H1 (cell line): ENCODE data around the gene ACTR6. TPM values are rescaled to one million over a fixed set of nuclear protein-coding genes. Genes with fewer than 3 reads are reported as not detected.

Experiments
- CTCF ChIA-PET: fragments of 300-600 bp; sonication (Branson Sonifier 250); formaldehyde crosslinking; loops from one replicate; lab custom pipeline; 2021; ENCODE audit not compliant: partially characterized antibody; lab: Charles Lee
- POLR2A ChIA-PET: fragments of 300-600 bp; sonication (Branson Sonifier 250); formaldehyde crosslinking; loops from one replicate; lab custom pipeline; 2021; ENCODE audit warnings: inconsistent platforms; ENCODE audit not compliant: partially characterized antibody; lab: Charles Lee
- DNase-seq, 2 experiments: peaks; one replicate each; pipeline versions ENCODE4 v3.0.0 to v3.0.0-alpha.2; 2010 to 2022; ENCODE audit warnings: low spot score in 2 of 2, low read depth in 1 of 2, mixed read lengths in 1 of 2
- FAIRE-seq: peaks from 2 replicates; lab custom pipeline; 2011; peaks lifted over from hg19 to GRCh38; lab: Jason Lieb, UNC
- H2AFZ ChIP-seq: 2 replicates; pipeline ENCODE4 v1.8.1; 2012; ENCODE audit warnings: low read length, inconsistent platforms
- H2AK5ac ChIP-seq: 2 replicates; pipeline ENCODE4 v1.6.1; 2013; ENCODE audit warnings: low read depth, low read length
- H2BK120ac ChIP-seq: replicated peaks from 2 replicates; pipeline ENCODE3; 2013; ENCODE audit warnings: low read depth, low read length, inconsistent platforms
- H2BK12ac ChIP-seq: 2 replicates; pipeline ENCODE4 v1.6.1; 2013; ENCODE audit warnings: low read depth, low read length
- H2BK15ac ChIP-seq: 2 replicates; pipeline ENCODE4 v1.6.1; 2013; ENCODE audit warnings: low read length
- H2BK20ac ChIP-seq: 2 replicates; pipeline ENCODE4 v1.6.1; 2013; ENCODE audit warnings: low read length
- H2BK5ac ChIP-seq: 2 replicates; pipeline ENCODE4 v1.6.1; 2013; ENCODE audit warnings: low read depth, low read length
- H3K14ac ChIP-seq: 2 replicates; pipeline ENCODE4 v1.6.1; 2013; ENCODE audit warnings: inconsistent platforms; ENCODE audit not compliant: insufficient read length
- H3K18ac ChIP-seq: 2 replicates; pipeline ENCODE4 v1.6.1; 2013; ENCODE audit warnings: low read length; ENCODE audit errors: extremely low read depth
- H3K23ac ChIP-seq: 2 replicates; pipeline ENCODE4 v1.6.1; 2013; ENCODE audit warnings: inconsistent platforms; ENCODE audit not compliant: insufficient read length
- H3K23me2 ChIP-seq: 2 replicates; pipeline ENCODE4 v1.6.1; 2013; ENCODE audit warnings: low read depth, low read length
- H3K27ac ChIP-seq: 2 replicates; pipeline ENCODE4 v1.6.1; 2011; ENCODE audit warnings: low read depth, low read length, inconsistent platforms
- H3K27me3 ChIP-seq, 4 experiments: replicated peaks in 1 of 4; 1 replicate in 1 of 4; 2 replicates in 3 of 4; pipeline versions ENCODE4 v1.6.1 to v1.8.1; 2011 to 2013; ENCODE audit warnings: low read length in 3 of 4, mild to moderate bottlenecking in 3 of 4, inconsistent platforms in 2 of 4, mixed read lengths in 2 of 4, moderate library complexity in 1 of 4; ENCODE audit not compliant: control insufficient read depth in 3 of 4, insufficient read depth in 3 of 4; ENCODE audit errors: extremely low read depth in 1 of 4
- H3K36me3 ChIP-seq, 4 experiments: 2 replicates each; pipeline versions ENCODE4 v1.6.1 to v1.8.1; 2011 to 2013; ENCODE audit warnings: mild to moderate bottlenecking in 4 of 4, low read length in 3 of 4, moderate library complexity in 2 of 4, control low read depth in 1 of 4, inconsistent platforms in 1 of 4; ENCODE audit not compliant: insufficient read depth in 4 of 4, control insufficient read depth in 2 of 4
- H3K4ac ChIP-seq: replicated peaks from 2 replicates; pipeline ENCODE3; 2013; ENCODE audit warnings: low read length, low read depth, mixed read lengths, inconsistent platforms; ENCODE audit not compliant: insufficient read length
- H3K4me1 ChIP-seq, 4 experiments: replicated peaks in 1 of 4; 1 replicate in 1 of 4; 2 replicates in 3 of 4; pipeline versions ENCODE4 v1.6.1 to v1.8.1; 2011 to 2013; ENCODE audit warnings: low read length in 3 of 4, inconsistent platforms in 2 of 4, mixed read lengths in 1 of 4; ENCODE audit not compliant: insufficient read depth in 4 of 4, control insufficient read depth in 3 of 4
- H3K4me2 ChIP-seq, 2 experiments: 2 replicates each; pipeline versions ENCODE4 v1.6.1 to v1.8.1; 2011 to 2013; ENCODE audit warnings: low read depth in 2 of 2, low read length in 2 of 2, control low read depth in 1 of 2, inconsistent platforms in 1 of 2, mild to moderate bottlenecking in 1 of 2; ENCODE audit not compliant: insufficient read depth in 1 of 2
- H3K4me3 ChIP-seq, 4 experiments: fragments of 200-600, 300-600 bp in 1 of 4; sonication (generic), shearing (Covaris generic), sonication (Bioruptor Twin) in 1 of 4; 2 replicates each; pipeline versions ENCODE4 v1.5.1 to v1.8.1; 2011 to 2016; ENCODE audit warnings: low read length in 4 of 4, low read depth in 3 of 4, control low read depth in 2 of 4, inconsistent platforms in 2 of 4, mild to moderate bottlenecking in 2 of 4, mixed read lengths in 1 of 4, moderate library complexity in 1 of 4; ENCODE audit not compliant: insufficient read depth in 2 of 4; ENCODE audit errors: extremely low read depth in 1 of 4
- H3K56ac ChIP-seq: replicated peaks from 2 replicates; pipeline ENCODE3; 2013; ENCODE audit warnings: low read depth, mild to moderate bottlenecking, mixed read lengths, low read length, inconsistent platforms; ENCODE audit not compliant: insufficient read length
- H3K79me1 ChIP-seq: 2 replicates; pipeline ENCODE4 v1.6.1; 2013; ENCODE audit warnings: low read depth, low read length, control low read depth
- H3K79me2 ChIP-seq, 2 experiments: 2 replicates each; pipeline versions ENCODE4 v1.6.1 to v1.8.1; 2012 to 2013; ENCODE audit warnings: low read length in 2 of 2, mild to moderate bottlenecking in 2 of 2, inconsistent platforms in 1 of 2; ENCODE audit not compliant: insufficient read depth in 2 of 2, control insufficient read depth in 1 of 2
- H3K9ac ChIP-seq, 4 experiments: replicated peaks in 1 of 4; 1 replicate in 1 of 4; 2 replicates in 3 of 4; pipeline versions ENCODE4 v1.6.1 to v1.8.1; 2011 to 2013; ENCODE audit warnings: low read depth in 3 of 4, low read length in 3 of 4, control low read depth in 2 of 4, mild to moderate bottlenecking in 2 of 4, moderate library complexity in 2 of 4, inconsistent platforms in 1 of 4; ENCODE audit errors: extremely low read depth in 1 of 4
- H3K9me3 ChIP-seq, 2 experiments: 2 replicates each; pipeline versions ENCODE4 v1.6.1 to v1.8.1; 2012 to 2013; ENCODE audit warnings: mild to moderate bottlenecking in 2 of 2, moderate library complexity in 2 of 2, control low read depth in 1 of 2, inconsistent platforms in 1 of 2, low read depth in 1 of 2, low read length in 1 of 2, mixed read lengths in 1 of 2; ENCODE audit not compliant: insufficient read depth in 2 of 2
- H4K20me1 ChIP-seq, 2 experiments: replicated peaks in 1 of 2; 2 replicates each; pipeline versions ENCODE3 to v1.8.1; 2011 to 2013; ENCODE audit warnings: inconsistent platforms in 2 of 2, low read length in 2 of 2, mild to moderate bottlenecking in 1 of 2; ENCODE audit not compliant: insufficient read depth in 2 of 2, control insufficient read depth in 1 of 2
- H4K5ac ChIP-seq: 2 replicates; pipeline ENCODE4 v1.6.1; 2013; ENCODE audit warnings: low read length, low read depth, mixed read lengths, inconsistent platforms; ENCODE audit not compliant: insufficient read length
- H4K8ac ChIP-seq: 2 replicates; pipeline ENCODE4 v1.8.0; 2013; ENCODE audit warnings: mild to moderate bottlenecking, moderate library complexity, low read length, inconsistent platforms; ENCODE audit not compliant: insufficient read depth; ENCODE audit errors: extremely low read depth
- H4K91ac ChIP-seq: replicated peaks from 2 replicates; pipeline ENCODE3; 2013; ENCODE audit warnings: low read length, mixed read lengths, inconsistent platforms; ENCODE audit not compliant: insufficient read length
- ATF2 ChIP-seq: IDR thresholded peaks from 2 replicates; pipeline ENCODE4 v1.6.1; 2012; ENCODE audit warnings: low read length, inconsistent platforms
- BRCA1 ChIP-seq: IDR thresholded peaks from 2 replicates; pipeline ENCODE4 v1.6.1; 2012; ENCODE audit warnings: low read depth, low read length, improper control_type of control experiment
- CBX5 ChIP-seq: fragments of 300-800, 300-1000 bp; sonication (generic); IDR thresholded peaks from 2 replicates; pipeline ENCODE4 v1.7.1; 2016; ENCODE audit warnings: antibody characterized with exemption, low read length, low read depth
- CHD2 ChIP-seq: IDR thresholded peaks from 2 replicates; pipeline ENCODE4 v1.6.1; 2012; ENCODE audit warnings: low read length, improper control_type of control experiment
- EP300 ChIP-seq, 2 experiments: IDR thresholded peaks; 1 replicate in 1 of 2; 2 replicates in 1 of 2; pipeline ENCODE4 v1.6.1; 2011 to 2012; ENCODE audit warnings: low read depth in 2 of 2, low read length in 2 of 2, mild to moderate bottlenecking in 2 of 2, borderline replicate concordance in 1 of 2, inconsistent platforms in 1 of 2, moderate library complexity in 1 of 2
- JUN ChIP-seq: IDR thresholded peaks from 2 replicates; pipeline ENCODE4 v1.6.1; 2011; ENCODE audit warnings: low read depth, mild to moderate bottlenecking, improper control_type of control experiment, low read length
- JUND ChIP-seq: IDR thresholded peaks from 2 replicates; pipeline ENCODE4 v1.6.1; 2011; ENCODE audit warnings: mild to moderate bottlenecking, improper control_type of control experiment, low read length
- MAFK ChIP-seq: IDR thresholded peaks from 2 replicates; pipeline ENCODE4 v1.6.1; 2012; ENCODE audit warnings: low read depth, mild to moderate bottlenecking, improper control_type of control experiment, low read length
- RXRA ChIP-seq: IDR thresholded peaks from 2 replicates; pipeline ENCODE4 v1.6.1; 2011; ENCODE audit warnings: low read depth, mild to moderate bottlenecking, low read length, moderate library complexity; ENCODE audit not compliant: insufficient read depth
- SIRT6 ChIP-seq: IDR thresholded peaks from one replicate; pipeline ENCODE4 v1.7.1; 2012; ENCODE audit warnings: low read length, inconsistent platforms
- SP2 ChIP-seq: IDR thresholded peaks from 2 replicates; pipeline ENCODE4 v1.6.1; 2012; ENCODE audit warnings: mild to moderate bottlenecking, low read length, inconsistent platforms
- SP4 ChIP-seq: IDR thresholded peaks from 2 replicates; pipeline ENCODE4 v1.6.1; 2012; ENCODE audit warnings: low read length, inconsistent platforms
- SRF ChIP-seq: IDR thresholded peaks from 2 replicates; pipeline ENCODE4 v1.6.1; 2011; ENCODE audit warnings: mild to moderate bottlenecking, low read depth, low read length, moderate library complexity
- WGBS, 2 experiments: shearing (Covaris generic) in 1 of 2; methylation state at CpG; one replicate each; pipeline versions ENCODE4 v1.1.6 to v1.1.7; 2013 to 2015; ENCODE audit warnings: low lambda C conversion rate in 2 of 2, mixed read lengths in 2 of 2, inconsistent platforms in 1 of 2, low coverage in 1 of 2, missing lambda C conversion rate in 1 of 2; ENCODE audit not compliant: insufficient replicate concordance in 2 of 2, insufficient coverage in 1 of 2, insufficient read length in 1 of 2; ENCODE audit errors: extremely low coverage in 1 of 2, missing lambda C conversion rate in 1 of 2; 5-methylcytosine and 5-hydroxymethylcytosine counted together
- polyA plus RNA-seq, 7 experiments: library from polyadenylated mRNA; depleted of rRNA in 3 of 7; stranded (reverse) in 5 of 7; unstranded in 2 of 7; fragments of >200 nt in 5 of 7; fragments of 200-250 nt in 2 of 7; gene quantifications; 1 replicate in 5 of 7; 2 replicates in 1 of 7; 4 replicates in 1 of 7; pipeline versions ENCODE4 v1.2.1 to v1.2.3, GENCODE V29; 2011 to 2013; ENCODE audit warnings: missing spikeins in 2 of 7, mixed read lengths in 2 of 7
- total RNA-seq: library from RNA; stranded (reverse); fragmentation: NEBNext Ultra II Directional; extraction: Animal tissue kit (Norgen Biotek cat#: 25700); gene quantifications from 2 replicates; pipeline ENCODE4 v1.2.1, GENCODE V29; 2021

ACTR6 gene
- total and polyA plus RNA-seq, 2 of the 8 experiments (the other 6 are each of a cell fraction or from before 2014, with no cell fraction given) = 10.2 to 36.8 TPM

GRCh38 chr12:100207311-100207710, 6.7 kb downstream of the ACTR6 start:
- POLR2A ChIA-PET = interaction anchor here (0.7 to 1.6 kb wide), 2 partner anchors 15 to 22 kb away, joined by 3 read pairs; no protein-coding TSS in a partner anchor
- Histone ChIP-seq H3K4me2 (no peak overlapping the region), H3K14ac (no peak overlapping the region), H3K36me3 (peaks cover 0 to 66% (median 30%) of the 10 kb centered on the region in 4 experiments; a peak in 7 of 8 replicates), H3K27ac (no peak overlapping the region), H4K8ac (no peak overlapping the region), H3K18ac (no peak overlapping the region), H2BK12ac (no peak overlapping the region), H3K4me1 (no peaks in the 10 kb centered on the region), H3K56ac (no peak overlapping the region), H3K4me3 (no peak overlapping the region), H3K9ac (no peak overlapping the region), H2BK20ac (no peak overlapping the region), H4K91ac (no peak overlapping the region), H3K23ac (no peak overlapping the region), H2BK5ac (no peak overlapping the region), H3K9me3 (no peaks in the 10 kb centered on the region), H3K79me2 (peaks cover 0 to 16% of the 10 kb centered on the region in 2 experiments; a peak in 2 of 4 replicates), H2AFZ (no peak overlapping the region), H2AK5ac (no peak overlapping the region), H3K27me3 (no peaks in the 10 kb centered on the region), H3K4ac (no peak overlapping the region), H3K79me1 (no peaks in the 10 kb centered on the region), H2BK120ac (no peak overlapping the region), H2BK15ac (no peak overlapping the region), H4K5ac (no peak overlapping the region), H3K23me2 (no peaks in the 10 kb centered on the region), H4K20me1 (no peaks in the 10 kb centered on the region)
- DNase-seq (no peak), FAIRE-seq (no peak)
- CTCF ChIA-PET = interaction anchor here (0.6 kb wide), 1 partner anchor 1523 kb away, joined by 3 read pairs; no protein-coding TSS in a partner anchor
- 90% methylated on average over 2 of the region's 2 CpGs; no CpG with 5 or more reads in 1 of the 2 experiments for WGBS, 2 experiments
- TF ChIP-seq JUN = no peak
- TF ChIP-seq SP2 = no peak
- TF ChIP-seq MAFK = no peak
- no peak for TF ChIP-seq CBX5
- TF ChIP-seq EP300 (IDR thresholded peaks at IDR 0.05; ENCODE audit: borderline replicate concordance in 1 of 2, low read depth in 2 of 2, low read length in 2 of 2) = no peak
- TF ChIP-seq SP4 = no peak
- TF ChIP-seq CHD2 = no peak
- no peak for TF ChIP-seq BRCA1
- no peak for TF ChIP-seq JUND
- TF ChIP-seq ATF2 = no peak
- no peak for TF ChIP-seq SIRT6
- no peak for TF ChIP-seq SRF
- TF ChIP-seq RXRA = no peak
